OCI-LY3 (cell line): ENCODE measurements around the gene PHF10.

Source experiments
- H2AFZ ChIP-seq: fragments of 200-600, 300-600 bp; shearing (Covaris generic); 2 replicates; pipeline ENCODE4 v1.6.0; 2014; ENCODE audit warnings: antibody characterized with exemption, low read depth, low read length
- H3K27ac ChIP-seq: fragments of 200-600, 300-600 bp; sonication (generic); 2 replicates; pipeline ENCODE4 v1.5.1; 2014; ENCODE audit warnings: mild to moderate bottlenecking, low read length, moderate library complexity, mixed read lengths
- H3K27me3 ChIP-seq: fragments of 200-600, 300-600 bp; sonication (generic); 2 replicates; pipeline ENCODE4 v1.6.1; 2014; ENCODE audit warnings: low read depth, low read length, mixed read lengths
- H3K36me3 ChIP-seq: fragments of 200-600, 300-600 bp; sonication (generic); replicated peaks from 2 replicates; pipeline ENCODE3; 2014; ENCODE audit warnings: low read depth, low read length, mixed read lengths
- H3K4me1 ChIP-seq: fragments of 300-600, 200-600 bp; sonication (generic); 2 replicates; pipeline ENCODE4 v1.6.1; 2014; ENCODE audit warnings: low read length, mixed read lengths
- H3K4me2 ChIP-seq: fragments of 200-600, 300-600 bp; sonication (generic); 2 replicates; pipeline ENCODE4 v1.6.1; 2014; ENCODE audit warnings: low read length, mixed read lengths
- H3K4me3 ChIP-seq: fragments of 300-600, 200-600 bp; sonication (generic); 2 replicates; pipeline ENCODE4 v1.5.1; 2014; ENCODE audit warnings: antibody characterized with exemption, mild to moderate bottlenecking, low read length, moderate library complexity
- H3K79me2 ChIP-seq: fragments of 300-600, 200-600 bp; shearing (Covaris generic); 2 replicates; pipeline ENCODE4 v1.6.1; 2014; ENCODE audit warnings: mild to moderate bottlenecking, low read length, mixed read lengths
- H3K9ac ChIP-seq: fragments of 300-600, 200-600 bp; shearing (Covaris generic); 2 replicates; pipeline ENCODE4 v1.6.0; 2014; ENCODE audit warnings: mild to moderate bottlenecking, low read length, moderate library complexity
- H3K9me3 ChIP-seq: fragments of 200-600, 300-600 bp; shearing (Covaris generic); 2 replicates; pipeline ENCODE4 v1.6.1; 2014; ENCODE audit warnings: low read length, mixed read lengths; ENCODE audit not compliant: insufficient read depth
- H4K20me1 ChIP-seq: fragments of 200-600, 300-600 bp; sonication (generic); 2 replicates; pipeline ENCODE4 v1.6.1; 2016; ENCODE audit warnings: low read length, mixed read lengths; ENCODE audit not compliant: insufficient read depth
- CTCF ChIP-seq: fragments of 200-600, 300-600 bp; sonication (generic); IDR thresholded peaks from 2 replicates; pipeline ENCODE4 v1.5.1; 2014; ENCODE audit warnings: antibody characterized with exemption, low read length, low read depth
- EZH2phosphoT487 ChIP-seq: fragments of 200-600 bp; shearing (Covaris generic); IDR thresholded peaks from 2 replicates; pipeline ENCODE4 v1.6.1; 2018; ENCODE audit warnings: antibody characterized with exemption, mixed run types, low read depth

The PHF10 gene

GRCh38 chr6:169660751-169661390 lies 63.4 kb downstream of the PHF10 start:
- no peak overlapping the region for H3K4me3 ChIP-seq
- H3K4me1 ChIP-seq = no peaks in the 10 kb centered on the region
- H3K79me2 ChIP-seq = no peaks in the 10 kb centered on the region
- no peaks in the 10 kb centered on the region for H4K20me1 ChIP-seq
- no peak overlapping the region for H3K4me2 ChIP-seq
- no peaks in the 10 kb centered on the region for H3K36me3 ChIP-seq
- H3K27me3 ChIP-seq = no peaks in the 10 kb centered on the region
- TF ChIP-seq CTCF (no peak), EZH2phosphoT487 (no peak)
- H3K27ac ChIP-seq = no peak overlapping the region
- no peak overlapping the region for H3K9ac ChIP-seq
- no peak overlapping the region for H2AFZ ChIP-seq
- no peaks in the 10 kb centered on the region for H3K9me3 ChIP-seq

GRCh38 chr6:169659820-169660610 lies 64.3 kb downstream of the PHF10 start:
- H2AFZ ChIP-seq = no peak overlapping the region
- H3K27ac ChIP-seq = no peak overlapping the region
- no peak overlapping the region for H3K4me3 ChIP-seq
- H3K79me2 ChIP-seq = no peaks in the 10 kb centered on the region
- no peak overlapping the region for H3K9ac ChIP-seq
- peaks cover 5% of the 10 kb centered on the region; the same call in 1 of the 2 replicates for H3K4me1 ChIP-seq
- H3K9me3 ChIP-seq = no peaks in the 10 kb centered on the region
- no peaks in the 10 kb centered on the region for H3K27me3 ChIP-seq
- no peaks in the 10 kb centered on the region for H3K36me3 ChIP-seq
- no peak for TF ChIP-seq EZH2phosphoT487
- TF ChIP-seq CTCF = no peak
- H3K4me2 ChIP-seq = no peak overlapping the region
- no peaks in the 10 kb centered on the region for H4K20me1 ChIP-seq

DNA sequence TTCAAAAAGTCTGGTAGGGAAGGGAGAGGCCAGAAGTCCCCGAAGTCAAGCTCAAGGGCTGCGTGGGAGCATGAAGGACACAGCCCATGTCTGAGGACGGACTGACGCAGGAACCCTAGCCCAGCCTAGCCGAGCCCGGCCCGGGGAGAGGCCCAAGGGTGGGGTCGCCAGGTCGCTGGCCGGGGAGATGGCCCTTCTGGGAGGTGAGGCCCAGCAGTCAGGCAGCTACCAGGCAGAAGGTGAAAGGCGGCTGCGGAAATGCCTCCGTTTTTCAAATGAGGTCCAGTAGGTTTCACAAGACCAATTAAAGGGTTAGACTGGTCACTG lies 67.1 kb downstream of the PHF10 start:
- H3K27ac ChIP-seq = no peak overlapping the region
- H4K20me1 ChIP-seq = no peaks in the 10 kb centered on the region
- no peaks in the 10 kb centered on the region for H3K36me3 ChIP-seq
- H3K4me1 ChIP-seq = peaks cover 6% of the 10 kb centered on the region; the same call in 1 of the 2 replicates
- no peak overlapping the region for H3K4me3 ChIP-seq
- H3K4me2 ChIP-seq = no peak overlapping the region
- H3K9ac ChIP-seq = no peak overlapping the region
- TF ChIP-seq EZH2phosphoT487 (no peak), CTCF (no peak)
- no peak overlapping the region for H2AFZ ChIP-seq
- no peaks in the 10 kb centered on the region for H3K9me3 ChIP-seq
- H3K79me2 ChIP-seq = no peaks in the 10 kb centered on the region
- H3K27me3 ChIP-seq = no peaks in the 10 kb centered on the region

- Histone ChIP-seq H3K4me1 (peaks cover 6% of the 10 kb centered on the region; the same call in 1 of the 2 replicates), H3K79me2 (no peaks in the 10 kb centered on the region), H3K9ac (no peak overlapping the region), H3K4me3 (no peak overlapping the region), H3K4me2 (no peak overlapping the region), H3K9me3 (no peaks in the 10 kb centered on the region), H2AFZ (no peak overlapping the region), H4K20me1 (no peaks in the 10 kb centered on the region), H3K36me3 (no peaks in the 10 kb centered on the region), H3K27me3 (no peaks in the 10 kb centered on the region), H3K27ac (no peak overlapping the region)
- TF ChIP-seq CTCF = no peak
Measured at GRCh38 chr6:169656546-169657283, 67.6 kb downstream of the PHF10 start.
